Thyroid gland (tissue), 4 donors: ENCODE measurements around the gene DDX49.

ENCODE experiments used
- POLR2A ChIP-seq, 2 donors: fragments of 450-650 bp; IDR thresholded peaks; one replicate each; pipeline ENCODE4 v1.6.1; 2017; ENCODE audit warnings: antibody characterized with exemption in 2 of 2, mild to moderate bottlenecking in 2 of 2, moderate library complexity in 1 of 2
- TF ChIP-seq, protein P1 (sequence below), 6 experiments: fragments of 200-600 bp in 3 of 6; fragments of 450-650 bp in 3 of 6; sonication (generic) in 3 of 6; IDR thresholded peaks; one replicate each; pipeline ENCODE4 v1.5.1; 2016 to 2019; ENCODE audit warnings: antibody characterized with exemption in 6 of 6, mild to moderate bottlenecking in 2 of 6, inconsistent platforms in 1 of 6, moderate library complexity in 1 of 6

DNA sequence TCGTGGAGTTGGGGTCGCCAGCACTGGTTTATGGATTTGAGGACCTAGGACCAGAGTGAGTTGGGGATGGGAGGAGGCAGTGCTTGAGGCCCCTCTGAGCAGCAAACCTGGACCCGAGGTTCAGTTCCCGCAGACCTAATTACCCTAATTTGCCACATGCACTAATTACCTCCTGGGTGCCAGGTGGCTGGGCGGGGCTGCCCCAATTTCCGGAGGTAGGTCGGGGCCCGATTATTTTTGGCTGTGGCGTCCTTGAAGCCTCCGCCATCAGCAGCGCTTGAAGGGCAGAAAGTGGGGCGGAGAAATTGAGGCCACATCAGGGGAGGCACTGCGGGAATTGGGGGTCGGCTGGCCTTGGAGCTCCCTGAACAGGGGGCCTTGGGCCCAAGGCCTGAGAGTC, 27.4 kb downstream of the DDX49 start:
- TF ChIP-seq, protein P1, sequence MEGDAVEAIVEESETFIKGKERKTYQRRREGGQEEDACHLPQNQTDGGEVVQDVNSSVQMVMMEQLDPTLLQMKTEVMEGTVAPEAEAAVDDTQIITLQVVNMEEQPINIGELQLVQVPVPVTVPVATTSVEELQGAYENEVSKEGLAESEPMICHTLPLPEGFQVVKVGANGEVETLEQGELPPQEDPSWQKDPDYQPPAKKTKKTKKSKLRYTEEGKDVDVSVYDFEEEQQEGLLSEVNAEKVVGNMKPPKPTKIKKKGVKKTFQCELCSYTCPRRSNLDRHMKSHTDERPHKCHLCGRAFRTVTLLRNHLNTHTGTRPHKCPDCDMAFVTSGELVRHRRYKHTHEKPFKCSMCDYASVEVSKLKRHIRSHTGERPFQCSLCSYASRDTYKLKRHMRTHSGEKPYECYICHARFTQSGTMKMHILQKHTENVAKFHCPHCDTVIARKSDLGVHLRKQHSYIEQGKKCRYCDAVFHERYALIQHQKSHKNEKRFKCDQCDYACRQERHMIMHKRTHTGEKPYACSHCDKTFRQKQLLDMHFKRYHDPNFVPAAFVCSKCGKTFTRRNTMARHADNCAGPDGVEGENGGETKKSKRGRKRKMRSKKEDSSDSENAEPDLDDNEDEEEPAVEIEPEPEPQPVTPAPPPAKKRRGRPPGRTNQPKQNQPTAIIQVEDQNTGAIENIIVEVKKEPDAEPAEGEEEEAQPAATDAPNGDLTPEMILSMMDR (IDR thresholded peaks at IDR 0.05): no peak
- no peak for TF ChIP-seq POLR2A (IDR thresholded peaks at IDR 0.05)
